DOHH2 (cell line): ENCODE data around the gene UQCC5.

Experiments
- H3F3A ChIP-seq: fragments of 200-600 bp; sonication (generic), shearing (Covaris generic); 2 replicates; pipeline ENCODE4 v1.6.0; 2016; ENCODE audit warnings: antibody characterized with exemption, mild to moderate bottlenecking; ENCODE audit not compliant: control insufficient read depth, insufficient read depth
- H3K27ac ChIP-seq: fragments of 200-600 bp; sonication (generic); 2 replicates; pipeline ENCODE4 v1.5.1; 2014; ENCODE audit warnings: low read depth, mild to moderate bottlenecking, low read length, moderate library complexity
- H3K27me3 ChIP-seq: fragments of 200-600 bp; sonication (generic); 2 replicates; pipeline ENCODE4 v1.6.1; 2014; ENCODE audit warnings: mild to moderate bottlenecking, low read length, mixed read lengths; ENCODE audit not compliant: control insufficient read depth
- H3K36me3 ChIP-seq: fragments of 200-600 bp; sonication (generic); 2 replicates; pipeline ENCODE4 v1.6.1; 2014; ENCODE audit warnings: mild to moderate bottlenecking, low read length, moderate library complexity, mixed read lengths; ENCODE audit not compliant: control insufficient read depth
- H3K4me1 ChIP-seq: fragments of 200-600 bp; sonication (generic); 2 replicates; pipeline ENCODE4 v1.6.1; 2014; ENCODE audit warnings: mild to moderate bottlenecking, low read length, mixed read lengths; ENCODE audit not compliant: control insufficient read depth
- H3K4me2 ChIP-seq: fragments of 200-600 bp; sonication (generic); 2 replicates; pipeline ENCODE4 v1.6.0; 2014; ENCODE audit warnings: mild to moderate bottlenecking, low read length, moderate library complexity
- H3K4me3 ChIP-seq: fragments of 200-600 bp; sonication (generic); 2 replicates; pipeline ENCODE4 v1.5.1; 2014; ENCODE audit warnings: mild to moderate bottlenecking, low read length, mixed read lengths
- H3K79me2 ChIP-seq: fragments of 200-600 bp; sonication (generic); 2 replicates; pipeline ENCODE4 v1.6.1; 2014; ENCODE audit warnings: mild to moderate bottlenecking, low read length, mixed read lengths; ENCODE audit not compliant: control insufficient read depth
- H3K9me2 ChIP-seq: fragments of 200-600 bp; sonication (generic); replicated peaks from 2 replicates; pipeline ENCODE4 v1.6.1; 2014; ENCODE audit warnings: mild to moderate bottlenecking, low read length, mixed read lengths; ENCODE audit not compliant: control insufficient read depth
- H3K9me3 ChIP-seq: fragments of 200-600 bp; sonication (generic); 2 replicates; pipeline ENCODE4 v1.6.1; 2014; ENCODE audit warnings: antibody characterized with exemption, low read length, mixed read lengths; ENCODE audit not compliant: control insufficient read depth, insufficient read depth
- H4K20me1 ChIP-seq: fragments of 200-600 bp; sonication (generic); 2 replicates; pipeline ENCODE4 v1.6.0; 2014; ENCODE audit warnings: low read depth, mild to moderate bottlenecking, antibody characterized with exemption, low read length, moderate library complexity; ENCODE audit not compliant: control insufficient read depth, insufficient read depth
- CTCF ChIP-seq: fragments of 200-600 bp; sonication (generic); IDR thresholded peaks from one replicate; pipeline ENCODE4 v1.5.1; 2014; ENCODE audit warnings: antibody characterized with exemption, mild to moderate bottlenecking, low read depth, low read length; ENCODE audit not compliant: poor library complexity, severe bottlenecking
- EZH2phosphoT487 ChIP-seq: fragments of 200-600 bp; sonication (generic); IDR thresholded peaks from 2 replicates; pipeline ENCODE4 v1.6.1; 2017; ENCODE audit warnings: borderline replicate concordance, mild to moderate bottlenecking, antibody characterized with exemption, low read length, moderate library complexity, mixed read lengths

UQCC5 gene

DNA sequence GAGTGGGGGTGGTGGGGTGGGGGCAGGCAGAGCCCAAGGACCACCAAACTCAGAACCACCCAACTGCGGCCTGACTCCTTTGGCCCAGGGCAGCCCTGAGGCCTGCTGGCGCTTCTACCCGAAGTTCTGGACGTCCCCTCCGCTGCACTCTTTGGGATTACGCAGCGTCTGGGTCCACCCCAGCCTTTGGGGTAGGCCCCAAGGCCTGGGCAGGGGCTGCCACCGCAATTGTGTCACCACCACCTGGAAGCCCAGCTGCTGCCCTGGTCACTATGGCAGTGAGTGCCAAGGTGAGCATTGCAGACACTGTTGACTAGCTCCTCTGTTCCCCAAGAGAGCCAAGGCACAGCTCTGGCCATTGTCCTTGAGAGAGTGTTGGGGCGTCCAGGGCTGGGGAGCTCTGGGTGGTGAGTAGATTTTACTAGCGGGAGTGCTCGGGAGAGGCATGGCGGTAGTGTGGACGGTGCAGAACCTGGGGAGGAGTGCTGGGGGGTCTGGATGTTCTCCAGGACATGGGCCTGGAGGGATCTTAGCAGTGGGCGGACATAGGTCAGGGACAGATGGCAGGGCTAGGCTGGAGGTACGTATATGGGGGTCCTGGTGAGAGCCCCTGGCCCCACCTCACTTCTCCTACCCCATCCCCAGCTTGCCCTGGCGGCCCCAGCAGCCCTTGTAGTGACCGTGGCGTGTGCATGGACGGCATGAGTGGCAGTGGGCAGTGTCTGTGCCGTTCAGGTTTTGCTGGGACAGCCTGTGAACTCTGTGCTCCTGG, 15.5 kb upstream of the UQCC5 start:
- no peaks in the 10 kb centered on the region for H3K9me3 ChIP-seq
- no peaks in the 10 kb centered on the region for H3K79me2 ChIP-seq
- TF ChIP-seq EZH2phosphoT487 (no peak), CTCF (no peak)
- no peaks in the 10 kb centered on the region for H3F3A ChIP-seq
- no peak overlapping the region for H3K4me2 ChIP-seq
- no peaks in the 10 kb centered on the region for H3K27me3 ChIP-seq
- no peak overlapping the region for H3K27ac ChIP-seq
- H4K20me1 ChIP-seq = no peaks in the 10 kb centered on the region
- H3K4me3 ChIP-seq = no peak overlapping the region
- H3K4me1 ChIP-seq = no peaks in the 10 kb centered on the region
- peaks cover 11% of the 10 kb centered on the region for H3K36me3 ChIP-seq
- H3K9me2 ChIP-seq = no peaks in the 10 kb centered on the region

- H3K9me2 ChIP-seq = no peaks in the 10 kb centered on the region
- H3K9me3 ChIP-seq = no peaks in the 10 kb centered on the region
- peaks cover 15% of the 10 kb centered on the region for H3K36me3 ChIP-seq
- no peaks in the 10 kb centered on the region for H4K20me1 ChIP-seq
- H3K27ac ChIP-seq = no peak overlapping the region
- no peak overlapping the region for H3K4me3 ChIP-seq
- no peaks in the 10 kb centered on the region for H3K79me2 ChIP-seq
- no peaks in the 10 kb centered on the region for H3K4me1 ChIP-seq
- TF ChIP-seq CTCF (no peak), EZH2phosphoT487 (no peak)
- no peak overlapping the region for H3K4me2 ChIP-seq
- H3K27me3 ChIP-seq = no peaks in the 10 kb centered on the region
- no peaks in the 10 kb centered on the region for H3F3A ChIP-seq
Measured at GRCh38 chr3:52521488-52521824, 14.9 kb upstream of the UQCC5 start.

DNA sequence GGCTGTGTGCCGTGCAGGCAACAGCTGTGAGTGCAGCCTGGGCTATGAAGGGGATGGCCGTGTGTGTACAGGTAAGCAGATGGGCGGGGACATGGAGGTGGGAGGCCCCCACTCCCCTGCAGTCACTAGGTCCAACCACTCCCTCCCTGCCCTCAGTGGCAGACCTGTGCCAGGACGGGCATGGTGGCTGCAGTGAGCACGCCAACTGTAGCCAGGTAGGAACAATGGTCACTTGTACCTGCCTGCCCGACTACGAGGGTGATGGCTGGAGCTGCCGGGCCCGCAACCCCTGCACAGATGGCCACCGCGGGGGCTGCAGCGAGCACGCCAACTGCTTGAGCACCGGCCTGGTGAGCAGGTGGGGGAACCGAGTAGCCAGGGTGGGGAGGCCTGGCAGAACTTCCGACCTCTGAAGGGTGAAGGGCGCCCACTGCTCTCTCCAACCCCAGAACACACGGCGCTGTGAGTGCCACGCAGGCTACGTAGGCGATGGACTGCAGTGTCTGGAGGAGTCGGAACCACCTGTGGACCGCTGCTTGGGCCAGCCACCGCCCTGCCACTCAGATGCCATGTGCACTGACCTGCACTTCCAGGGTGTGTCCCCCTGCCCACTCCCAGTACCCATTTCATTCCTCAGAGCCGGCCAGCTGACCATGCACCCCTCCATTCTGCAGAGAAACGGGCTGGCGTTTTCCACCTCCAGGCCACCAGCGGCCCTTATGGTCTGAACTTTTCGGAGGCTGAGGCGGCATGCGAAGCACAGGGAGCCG, 14.3 kb upstream of the UQCC5 start:
- TF ChIP-seq EZH2phosphoT487 (no peak), CTCF (no peak)
- Histone ChIP-seq H3K4me3 (no peak overlapping the region), H3K27me3 (no peaks in the 10 kb centered on the region), H3K4me2 (no peak overlapping the region), H3K4me1 (no peaks in the 10 kb centered on the region), H3K27ac (no peak overlapping the region), H3K9me3 (no peaks in the 10 kb centered on the region), H3K36me3 (peaks cover 21% of the 10 kb centered on the region), H3F3A (no peaks in the 10 kb centered on the region), H3K9me2 (no peaks in the 10 kb centered on the region), H4K20me1 (no peaks in the 10 kb centered on the region), H3K79me2 (no peaks in the 10 kb centered on the region)
